Mesendoderm (in vitro differentiated cells): ENCODE data around the gene CDK5R2.
"Not testable (repeated sequence)": the region's sequence is repeated elsewhere in the genome, so short reads cannot be mapped to it uniquely, and the experiment has no call there.

Experiments used
- DNase-seq: peaks from one replicate; pipeline ENCODE4 v3.0.0; 2013
- H2AK5ac ChIP-seq: 2 replicates; pipeline ENCODE4 v1.6.1; 2013; ENCODE audit warnings: low read length, inconsistent platforms
- H2BK120ac ChIP-seq: 2 replicates; pipeline ENCODE4 v1.6.1; 2013; ENCODE audit warnings: low read depth, mild to moderate bottlenecking, low read length, moderate library complexity, mixed read lengths
- H2BK15ac ChIP-seq: replicated peaks from 2 replicates; pipeline ENCODE4 v1.6.1; 2013; ENCODE audit warnings: low read depth, mild to moderate bottlenecking, moderate library complexity
- H2BK5ac ChIP-seq: 2 replicates; pipeline ENCODE4 v1.6.1; 2013; ENCODE audit warnings: low read length, inconsistent platforms
- H3K18ac ChIP-seq: 2 replicates; pipeline ENCODE4 v1.6.1; 2013; ENCODE audit warnings: mild to moderate bottlenecking, low read length, mixed read lengths
- H3K23ac ChIP-seq: one replicate; pipeline ENCODE4 v1.6.1; 2013; ENCODE audit warnings: low read length
- H3K27ac ChIP-seq: 2 replicates; pipeline ENCODE4 v1.5.1; 2013; ENCODE audit warnings: low read depth, mild to moderate bottlenecking, inconsistent platforms, low read length, moderate library complexity
- H3K27me3 ChIP-seq: 2 replicates; pipeline ENCODE4 v1.6.1; 2013; ENCODE audit warnings: low read length, control low read depth, mild to moderate bottlenecking, inconsistent platforms; ENCODE audit not compliant: insufficient read depth, poor library complexity
- H3K36me3 ChIP-seq: 2 replicates; pipeline ENCODE4 v1.6.1; 2013; ENCODE audit warnings: low read length, inconsistent platforms; ENCODE audit not compliant: control insufficient read depth, insufficient read depth
- H3K4ac ChIP-seq: one replicate; pipeline ENCODE4 v1.6.1; 2013; ENCODE audit warnings: low read depth, mild to moderate bottlenecking, low read length, moderate library complexity
- H3K4me1 ChIP-seq: 2 replicates; pipeline ENCODE4 v1.6.1; 2013; ENCODE audit warnings: low read depth, low read length, inconsistent platforms; ENCODE audit not compliant: control insufficient read depth
- H3K4me2 ChIP-seq: 2 replicates; pipeline ENCODE4 v1.6.1; 2013; ENCODE audit warnings: low read length
- H3K4me3 ChIP-seq: 2 replicates; pipeline ENCODE4 v1.5.1; 2013; ENCODE audit warnings: mild to moderate bottlenecking, low read length
- H3K56ac ChIP-seq: one replicate; pipeline ENCODE4 v1.6.1; 2013; ENCODE audit warnings: low read length
- H3K79me1 ChIP-seq: 2 replicates; pipeline ENCODE4 v1.6.1; 2013; ENCODE audit warnings: low read length, inconsistent platforms
- H3K79me2 ChIP-seq: 2 replicates; pipeline ENCODE4 v1.6.1; 2013; ENCODE audit warnings: mild to moderate bottlenecking, low read length; ENCODE audit not compliant: control insufficient read depth, insufficient read depth
- H3K9ac ChIP-seq: 2 replicates; pipeline ENCODE4 v1.6.1; 2013; ENCODE audit warnings: low read length, inconsistent platforms
- H4K5ac ChIP-seq: one replicate; pipeline ENCODE4 v1.6.1; 2013; ENCODE audit warnings: low read length
- H4K8ac ChIP-seq: one replicate; pipeline ENCODE4 v1.6.1; 2013; ENCODE audit warnings: low read depth, mild to moderate bottlenecking, control low read depth, low read length, moderate library complexity
- WGBS: extraction: QIAGEN DNeasy Blood & Tissue Kit; methylation state at CpG from one replicate; pipeline ENCODE4 v1.1.7; 2013; ENCODE audit warnings: low lambda C conversion rate, missing lambda C conversion rate; ENCODE audit not compliant: insufficient coverage; ENCODE audit errors: extremely low coverage; 5-methylcytosine and 5-hydroxymethylcytosine counted together

The CDK5R2 gene

DNA sequence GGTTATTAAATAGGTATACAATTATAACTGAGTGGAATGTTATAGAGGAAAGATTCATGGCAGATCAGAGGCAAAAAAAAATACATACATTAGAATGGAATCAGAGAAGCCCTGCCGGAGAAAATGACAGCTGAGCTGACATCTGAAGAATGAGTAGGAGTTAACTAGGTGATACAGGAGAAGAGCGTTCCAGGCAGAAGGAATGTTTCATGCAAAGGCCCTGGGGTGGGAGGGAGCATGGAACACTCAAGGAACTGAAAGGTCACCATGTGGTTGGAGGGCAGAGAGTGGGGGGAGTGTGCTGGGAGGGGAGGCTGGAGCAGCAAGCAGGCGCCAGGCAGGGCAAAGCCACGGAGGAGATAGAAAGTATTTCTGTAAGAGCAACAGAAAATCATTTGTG, 31.6 kb upstream of the CDK5R2 start:
- Histone ChIP-seq H3K9ac (no peak overlapping the region), H3K18ac (no peak overlapping the region), H3K36me3 (no peaks in the 10 kb centered on the region), H4K5ac (no peak overlapping the region), H4K8ac (no peak overlapping the region), H3K56ac (no peak overlapping the region), H2BK15ac (no peak overlapping the region), H3K79me2 (no peaks in the 10 kb centered on the region), H3K79me1 (no peaks in the 10 kb centered on the region), H3K27ac (no peak overlapping the region), H2BK5ac (no peak overlapping the region), H2AK5ac (no peak overlapping the region), H3K4me3 (no peak overlapping the region), H3K4ac (no peak overlapping the region), H3K4me1 (no peaks in the 10 kb centered on the region), H3K23ac (no peak overlapping the region), H3K27me3 (no peaks in the 10 kb centered on the region), H3K4me2 (no peak overlapping the region), H2BK120ac (no peak overlapping the region)
- WGBS: no CpG with 5 or more reads among the region's 4 CpGs
- DNase-seq: no peak

DNA sequence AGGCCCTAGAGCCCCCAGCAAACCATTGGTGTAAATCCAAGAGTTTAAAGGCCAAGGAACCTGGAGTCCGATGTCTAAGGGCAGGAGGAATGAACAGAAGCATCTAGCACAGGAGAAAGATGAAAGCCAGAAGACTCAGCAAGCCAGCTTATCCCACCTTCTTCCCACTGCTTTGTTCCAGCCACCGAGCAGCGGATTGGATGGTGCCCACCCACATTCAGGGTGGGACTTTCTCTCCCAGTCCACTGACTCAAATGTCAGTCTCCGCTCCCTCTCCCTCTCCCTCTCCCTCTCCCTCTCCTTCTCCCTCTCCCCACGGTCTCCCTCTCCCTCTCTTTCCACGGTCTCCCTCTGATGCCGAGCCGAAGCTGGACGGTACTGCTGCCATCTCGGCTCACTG, 29.0 kb upstream of the CDK5R2 start:
- H3K4me1 ChIP-seq, H2BK120ac ChIP-seq, H3K4ac ChIP-seq, H3K27ac ChIP-seq, H2AK5ac ChIP-seq, H3K4me3 ChIP-seq, H4K5ac ChIP-seq, H3K23ac ChIP-seq, H3K4me2 ChIP-seq, DNase-seq, H3K36me3 ChIP-seq, H3K79me1 ChIP-seq, H2BK5ac ChIP-seq, H3K9ac ChIP-seq, H3K18ac ChIP-seq, H4K8ac ChIP-seq, H2BK15ac ChIP-seq, H3K79me2 ChIP-seq, H3K56ac ChIP-seq, H3K27me3 ChIP-seq: not testable (repeated sequence)
- WGBS: no CpG with 5 or more reads among the region's 10 CpGs

- H2BK5ac ChIP-seq, H2BK15ac ChIP-seq, H3K79me2 ChIP-seq, H4K5ac ChIP-seq, H3K23ac ChIP-seq, H3K4me1 ChIP-seq, H2BK120ac ChIP-seq, H3K79me1 ChIP-seq, H3K56ac ChIP-seq, H3K27ac ChIP-seq, H3K27me3 ChIP-seq, H3K4me2 ChIP-seq, H3K4me3 ChIP-seq, H2AK5ac ChIP-seq, H3K36me3 ChIP-seq, H3K18ac ChIP-seq, H3K9ac ChIP-seq, H4K8ac ChIP-seq, DNase-seq, H3K4ac ChIP-seq: not testable (repeated sequence)
- no CpG with 5 or more reads among the region's 25 CpGs for WGBS
Observed at GRCh38 chr2:218931751-218932150, 27.7 kb upstream of the CDK5R2 start.

- H3K79me2 ChIP-seq: no peaks in the 10 kb centered on the region
- H3K23ac ChIP-seq: no peak overlapping the region
- H2BK15ac ChIP-seq: no peak overlapping the region
- no peak overlapping the region for H3K9ac ChIP-seq
- H2BK120ac ChIP-seq: no peak overlapping the region
- no CpG with 5 or more reads among the region's 1 CpG for WGBS
- H4K5ac ChIP-seq: no peak overlapping the region
- no peak overlapping the region for H3K4me3 ChIP-seq
- no peak overlapping the region for H4K8ac ChIP-seq
- H2AK5ac ChIP-seq: no peak overlapping the region
- H3K79me1 ChIP-seq: no peaks in the 10 kb centered on the region
- H3K4me1 ChIP-seq: no peaks in the 10 kb centered on the region
- no peak overlapping the region for H3K4me2 ChIP-seq
- no peak for DNase-seq
- no peak overlapping the region for H3K56ac ChIP-seq
- no peak overlapping the region for H3K4ac ChIP-seq
- H3K27ac ChIP-seq: no peak overlapping the region
- H3K18ac ChIP-seq: no peak overlapping the region
- no peaks in the 10 kb centered on the region for H3K27me3 ChIP-seq
- H2BK5ac ChIP-seq: no peak overlapping the region
- no peaks in the 10 kb centered on the region for H3K36me3 ChIP-seq
Observed at GRCh38 chr2:218944759-218945404, 14.6 kb upstream of the CDK5R2 start.

GRCh38 chr2:218946621-218947020, 12.8 kb upstream of the CDK5R2 start:
- Histone ChIP-seq H2AK5ac (no peak overlapping the region), H2BK15ac (no peak overlapping the region), H3K27me3 (no peaks in the 10 kb centered on the region), H4K8ac (no peak overlapping the region), H3K9ac (no peak overlapping the region), H2BK5ac (no peak overlapping the region), H3K23ac (no peak overlapping the region), H3K79me2 (no peaks in the 10 kb centered on the region), H3K18ac (no peak overlapping the region), H3K4ac (no peak overlapping the region), H3K4me2 (no peak overlapping the region), H2BK120ac (no peak overlapping the region), H3K4me3 (no peak overlapping the region), H4K5ac (no peak overlapping the region), H3K79me1 (no peaks in the 10 kb centered on the region), H3K36me3 (no peaks in the 10 kb centered on the region), H3K56ac (no peak overlapping the region), H3K27ac (no peak overlapping the region), H3K4me1 (no peaks in the 10 kb centered on the region)
- no CpG with 5 or more reads among the region's 1 CpG for WGBS
- DNase-seq: no peak

DNA sequence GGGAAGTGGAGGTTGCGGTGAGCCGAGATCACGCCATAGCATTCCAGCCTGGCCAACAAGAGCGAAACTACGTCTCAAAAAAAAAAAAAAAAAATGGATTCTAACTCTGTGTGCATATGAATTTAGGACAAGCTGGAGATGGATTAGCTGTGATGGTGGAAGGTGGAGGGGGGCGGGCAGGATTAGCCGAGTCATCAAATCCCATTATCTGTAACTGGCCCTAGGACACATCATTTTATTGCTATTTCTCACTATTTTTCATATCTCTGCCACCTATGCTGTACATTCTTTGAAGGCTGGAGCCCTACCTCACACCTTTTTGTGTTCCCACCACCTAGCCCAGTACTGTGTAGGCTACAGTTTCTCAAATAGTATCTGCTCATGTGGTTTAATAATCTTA, 7.3 kb upstream of the CDK5R2 start:
- no peak overlapping the region for H4K5ac ChIP-seq

More for the DNA sequence above, 7.3 kb upstream of the CDK5R2 start:
- H3K36me3 ChIP-seq: no peaks in the 10 kb centered on the region
- no peak overlapping the region for H2BK120ac ChIP-seq
- H3K79me2 ChIP-seq: no peaks in the 10 kb centered on the region
- no peak overlapping the region for H3K4me3 ChIP-seq
- no CpG with 5 or more reads among the region's 7 CpGs for WGBS
- H3K56ac ChIP-seq: no peak overlapping the region
- no peak overlapping the region for H3K18ac ChIP-seq
- H3K4me1 ChIP-seq: no peaks in the 10 kb centered on the region
- peaks cover 3% of the 10 kb centered on the region for H3K27me3 ChIP-seq
- no peak overlapping the region for H2BK15ac ChIP-seq
- no peak overlapping the region for H3K27ac ChIP-seq
- no peak overlapping the region for H3K9ac ChIP-seq
- H4K8ac ChIP-seq: no peak overlapping the region
- H2AK5ac ChIP-seq: no peak overlapping the region
- H3K4me2 ChIP-seq: no peak overlapping the region
- DNase-seq: no peak
- H2BK5ac ChIP-seq: no peak overlapping the region
- no peak overlapping the region for H3K4ac ChIP-seq
- H3K79me1 ChIP-seq: no peaks in the 10 kb centered on the region
- no peak overlapping the region for H3K23ac ChIP-seq
